Right atrium auricular region (tissue), 2 donors: ENCODE measurements around the gene OPRD1. TPM values are rescaled to one million over a fixed set of nuclear protein-coding genes. Genes with fewer than 3 reads are reported as not detected.
A peak's percentile ranks its signal among the peaks of the same experiment; 100 is the strongest.

Experiments
- DNase-seq: peaks from one replicate; pipeline ENCODE4 v3.0.0-alpha.2; 2019; ENCODE audit warnings: low spot score
- H3K27ac ChIP-seq, 2 donors: fragments of 200-600 bp; sonication (generic); 1 replicate in 1 of 2; 2 replicates in 1 of 2; pipeline ENCODE4 v1.5.1; 2016 to 2019
- H3K27me3 ChIP-seq, 2 donors: fragments of 200-600 bp; sonication (generic); one replicate each; pipeline versions ENCODE4 v1.5.1 to v1.6.0; 2017 to 2019
- H3K36me3 ChIP-seq: fragments of 200-600 bp; sonication (generic); one replicate; pipeline ENCODE4 v1.5.1; 2016
- H3K4me1 ChIP-seq, 2 donors: fragments of 200-600 bp; sonication (generic); one replicate each; pipeline versions ENCODE4 v1.5.1 to v1.6.0; 2017 to 2019
- H3K4me3 ChIP-seq, 2 donors: fragments of 200-600 bp; sonication (generic); 1 replicate in 1 of 2; 2 replicates in 1 of 2; pipeline ENCODE4 v1.5.1; 2017 to 2019; ENCODE audit warnings: mild to moderate bottlenecking in 1 of 2, moderate library complexity in 1 of 2
- H3K9me3 ChIP-seq, 2 donors: fragments of 200-600 bp; sonication (generic); one replicate each; pipeline ENCODE4 v1.5.1; 2019
- total RNA-seq, 2 donors: library from RNA; depleted of rRNA; stranded (reverse); fragments of >200 nt; gene quantifications; one replicate each; pipeline ENCODE4 v1.1.0, GENCODE V29; 2016
- TF ChIP-seq, protein P1 (sequence below), 2 donors: fragments of 200-600 bp; sonication (generic); IDR thresholded peaks; one replicate each; pipeline ENCODE4 v1.5.1; 2019; ENCODE audit warnings: antibody characterized with exemption in 2 of 2

The OPRD1 gene
- total RNA-seq, 2 donors from 2014 or later = not detected

DNA sequence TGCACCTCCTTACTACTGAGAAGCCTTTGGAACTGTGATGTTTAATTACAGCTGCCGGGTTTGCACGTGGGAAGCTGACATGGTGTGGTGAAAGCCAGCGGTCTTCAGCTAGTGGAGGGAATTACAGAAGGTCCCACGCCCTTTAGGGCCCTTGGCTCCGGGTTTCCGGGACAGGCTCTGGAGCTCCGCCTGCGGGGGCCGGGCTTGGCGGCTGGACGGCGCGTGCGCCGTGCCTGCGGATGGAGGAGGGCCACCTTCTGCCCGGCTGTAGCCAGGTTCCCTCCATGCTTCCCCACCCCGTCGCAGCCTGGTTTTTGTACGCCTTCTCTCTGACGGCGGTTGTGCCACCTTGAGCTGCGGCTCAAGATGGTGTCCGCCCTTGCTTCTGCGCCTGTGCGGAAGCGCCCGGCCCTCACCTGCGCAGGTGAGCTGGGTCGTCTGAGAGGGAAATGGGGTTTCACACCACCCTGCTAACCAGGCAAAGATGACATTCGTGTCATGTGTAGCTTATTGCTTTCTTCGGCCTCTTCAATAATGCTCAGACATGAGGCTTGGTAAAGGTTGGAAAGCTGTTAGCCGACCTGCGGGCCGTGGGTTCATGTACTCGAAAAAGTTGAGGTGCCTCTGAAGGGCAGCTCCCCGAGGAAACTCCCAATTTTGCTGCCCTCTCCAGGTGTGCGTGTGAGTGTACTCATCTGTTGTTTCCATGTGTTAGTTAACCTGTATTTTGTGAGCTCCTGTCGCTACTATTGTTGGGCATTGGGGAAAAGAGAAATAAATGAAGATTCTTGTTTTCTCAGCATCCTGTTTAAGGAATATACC, 36.6 kb upstream of the OPRD1 start:
- peak; percentile 83 for DNase-seq
- H3K36me3 ChIP-seq = no peaks in the 10 kb centered on the region
- no peak overlapping the region for H3K27ac ChIP-seq
- H3K9me3 ChIP-seq = no peaks in the 10 kb centered on the region
- TF ChIP-seq, protein P1, sequence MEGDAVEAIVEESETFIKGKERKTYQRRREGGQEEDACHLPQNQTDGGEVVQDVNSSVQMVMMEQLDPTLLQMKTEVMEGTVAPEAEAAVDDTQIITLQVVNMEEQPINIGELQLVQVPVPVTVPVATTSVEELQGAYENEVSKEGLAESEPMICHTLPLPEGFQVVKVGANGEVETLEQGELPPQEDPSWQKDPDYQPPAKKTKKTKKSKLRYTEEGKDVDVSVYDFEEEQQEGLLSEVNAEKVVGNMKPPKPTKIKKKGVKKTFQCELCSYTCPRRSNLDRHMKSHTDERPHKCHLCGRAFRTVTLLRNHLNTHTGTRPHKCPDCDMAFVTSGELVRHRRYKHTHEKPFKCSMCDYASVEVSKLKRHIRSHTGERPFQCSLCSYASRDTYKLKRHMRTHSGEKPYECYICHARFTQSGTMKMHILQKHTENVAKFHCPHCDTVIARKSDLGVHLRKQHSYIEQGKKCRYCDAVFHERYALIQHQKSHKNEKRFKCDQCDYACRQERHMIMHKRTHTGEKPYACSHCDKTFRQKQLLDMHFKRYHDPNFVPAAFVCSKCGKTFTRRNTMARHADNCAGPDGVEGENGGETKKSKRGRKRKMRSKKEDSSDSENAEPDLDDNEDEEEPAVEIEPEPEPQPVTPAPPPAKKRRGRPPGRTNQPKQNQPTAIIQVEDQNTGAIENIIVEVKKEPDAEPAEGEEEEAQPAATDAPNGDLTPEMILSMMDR (IDR thresholded peaks at IDR 0.05) = peak in 1 of 2 donors; percentile 26
- H3K4me1 ChIP-seq = peaks cover 0 to 13% of the 10 kb centered on the region in 2 donors
- H3K4me3 ChIP-seq = peak overlapping the region; percentile 22 to 57
- H3K27me3 ChIP-seq = no peaks in the 10 kb centered on the region

DNA sequence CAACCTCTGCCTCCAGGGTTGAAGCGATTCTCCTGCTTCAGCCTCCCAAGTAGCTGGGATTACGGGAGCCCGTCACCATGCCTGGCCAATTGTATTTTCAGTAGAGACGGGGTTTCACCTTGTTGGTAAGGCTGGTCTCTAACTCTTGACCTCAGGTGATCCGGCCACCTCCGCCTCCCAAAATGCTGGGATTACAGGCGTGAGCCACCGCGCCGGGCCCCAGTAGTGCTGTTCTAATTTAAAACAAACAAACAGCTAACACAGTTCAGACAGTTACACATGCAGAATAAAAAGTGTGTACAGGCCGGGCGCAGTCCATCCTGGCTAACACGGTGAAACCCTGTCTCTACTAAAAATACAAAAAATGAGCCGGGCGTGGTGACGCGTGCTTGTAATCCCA, 35.6 kb upstream of the OPRD1 start:
- Histone ChIP-seq H3K9me3 (no peaks in the 10 kb centered on the region), H3K4me1 (peaks cover 0 to 13% of the 10 kb centered on the region in 2 donors), H3K27ac (no peak overlapping the region), H3K27me3 (no peaks in the 10 kb centered on the region), H3K4me3 (no peak overlapping the region), H3K36me3 (no peaks in the 10 kb centered on the region)
- TF ChIP-seq, protein P1 (IDR thresholded peaks at IDR 0.05) = no peak
- no peak for DNase-seq

DNA sequence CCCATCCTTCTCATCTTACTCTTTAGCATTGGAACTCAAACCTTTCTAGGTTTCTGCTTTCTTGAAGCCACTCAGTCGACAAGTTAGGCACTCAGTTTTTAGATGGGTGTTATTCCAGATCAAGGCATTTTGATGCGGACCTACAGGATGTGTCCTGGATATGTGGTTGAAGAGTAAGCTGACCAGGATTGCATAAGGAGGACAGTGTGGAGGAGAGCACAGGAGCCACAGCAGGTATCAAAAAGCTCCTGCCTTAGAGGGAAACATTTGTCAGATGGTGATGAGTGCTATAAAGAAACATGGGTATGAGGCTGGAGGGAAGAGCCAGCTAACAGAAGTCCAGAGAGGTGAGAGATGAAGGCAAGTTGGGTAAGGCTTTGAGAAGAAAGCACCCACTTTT, 33.9 kb upstream of the OPRD1 start:
- no peaks in the 10 kb centered on the region for H3K27me3 ChIP-seq
- TF ChIP-seq, protein P1 (IDR thresholded peaks at IDR 0.05) = no peak
- no peaks in the 10 kb centered on the region for H3K9me3 ChIP-seq
- H3K36me3 ChIP-seq = no peaks in the 10 kb centered on the region
- no peak for DNase-seq
- H3K4me3 ChIP-seq = no peak overlapping the region
- H3K27ac ChIP-seq = no peak overlapping the region
- peaks cover 0 to 13% of the 10 kb centered on the region in 2 donors for H3K4me1 ChIP-seq

- Histone ChIP-seq H3K27ac (no peak overlapping the region), H3K36me3 (no peaks in the 10 kb centered on the region), H3K9me3 (no peaks in the 10 kb centered on the region), H3K27me3 (no peaks in the 10 kb centered on the region), H3K4me3 (no peak overlapping the region), H3K4me1 (peaks cover 0 to 9% of the 10 kb centered on the region in 2 donors)
- TF ChIP-seq, protein P1 (IDR thresholded peaks at IDR 0.05) = no peak
- no peak for DNase-seq
These were observed 32.1 kb upstream of the OPRD1 start for GRCh38 chr1:28779751-28780408.

- TF ChIP-seq, protein P1 (IDR thresholded peaks at IDR 0.05) = no peak
- H3K9me3 ChIP-seq = no peaks in the 10 kb centered on the region
- no peak overlapping the region for H3K27ac ChIP-seq
- no peaks in the 10 kb centered on the region for H3K4me1 ChIP-seq
- no peak for DNase-seq
- H3K27me3 ChIP-seq = no peaks in the 10 kb centered on the region
- H3K4me3 ChIP-seq = no peak overlapping the region
- no peaks in the 10 kb centered on the region for H3K36me3 ChIP-seq
These were observed 30.7 kb upstream of the OPRD1 start for GRCh38 chr1:28781305-28781704.
